Calu3 (cell line): ENCODE data around the gene MCTP1. TPM values are rescaled to one million over a fixed set of nuclear protein-coding genes. Genes with fewer than 3 reads are reported as not detected.

Experiments used
- BruUV-seq: library from RNA; stranded (reverse); fragments of 400-500 nt; replicated peaks from 2 replicates; lab custom pipeline; 2021; lab: Mats Ljungman, UMichigan
- CTCF ChIA-PET: fragments of 300-600 bp; sonication (Branson Sonifier 250); formaldehyde crosslinking; loops from one replicate; lab custom pipeline; 2022; ENCODE audit warnings: antibody characterized with exemption; lab: Charles Lee
- DNase-seq: peaks from one replicate; pipeline ENCODE4 v3.0.0; 2022
- H3K27ac Mint-ChIP-seq: one replicate; pipeline ENCODE4 v1.8.0; 2022; ENCODE audit warnings: mixed read lengths; ENCODE audit not compliant: unreplicated experiment
- H3K27me3 Mint-ChIP-seq: one replicate; pipeline ENCODE4 v1.8.0; 2022; ENCODE audit warnings: mixed read lengths; ENCODE audit not compliant: unreplicated experiment
- H3K36me3 Mint-ChIP-seq: one replicate; pipeline ENCODE4 v1.8.0; 2022; ENCODE audit warnings: mild to moderate bottlenecking, moderate library complexity, mixed read lengths; ENCODE audit not compliant: insufficient read depth, unreplicated experiment
- H3K4me1 Mint-ChIP-seq: one replicate; pipeline ENCODE4 v1.8.0; 2022; ENCODE audit warnings: mild to moderate bottlenecking, low read depth, mixed read lengths; ENCODE audit not compliant: unreplicated experiment
- H3K4me3 Mint-ChIP-seq: one replicate; pipeline ENCODE4 v1.8.0; 2022; ENCODE audit warnings: mild to moderate bottlenecking, low read depth, moderate library complexity, mixed read lengths; ENCODE audit not compliant: unreplicated experiment
- H3K9me3 Mint-ChIP-seq: one replicate; pipeline ENCODE4 v1.8.0; 2022; ENCODE audit warnings: low read depth, mixed read lengths; ENCODE audit not compliant: unreplicated experiment
- intact Hi-C: fragments of 100-400 bp; cut with micrococcal nuclease; formaldehyde crosslinking; loops from one replicate; pipeline ENCODE4 v1.10.0; 2022; ENCODE audit not compliant: unreplicated experiment
- total RNA-seq: library from RNA; stranded (reverse); gene quantifications from 2 replicates; pipeline ENCODE4 v1.2.3, GENCODE V29; 2022
- TF ChIP-seq, protein P1 (sequence below): fragments of 200-600 bp; IDR thresholded peaks from one replicate; pipeline ENCODE4 v1.8.0; 2022; ENCODE audit warnings: antibody characterized with exemption; ENCODE audit not compliant: unreplicated experiment

Gene MCTP1
- total RNA-seq, 1 experiment from 2014 or later, result 28.4 TPM

DNA sequence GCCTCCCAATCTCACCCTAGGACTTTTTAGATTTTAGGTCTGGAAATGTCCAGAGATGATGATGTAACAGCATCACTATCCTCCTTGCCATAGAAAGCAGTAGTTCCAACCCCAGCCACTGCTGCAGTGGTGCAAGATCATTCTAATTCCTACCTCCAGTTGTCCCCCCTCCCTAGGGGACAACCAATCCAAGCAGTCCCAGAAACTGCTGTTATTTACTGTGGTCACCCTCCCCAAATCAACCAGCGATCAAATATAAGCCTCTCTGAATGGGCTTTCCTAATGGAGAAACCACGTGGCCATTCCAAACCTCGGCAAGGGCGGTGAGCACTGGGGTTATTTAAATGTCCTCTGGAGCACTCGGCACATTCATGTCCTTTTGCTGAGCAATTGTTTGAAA, 506.6 kb downstream of the MCTP1 start:
- H3K27me3 Mint-ChIP-seq, result no peaks in the 10 kb centered on the region
- TF ChIP-seq, protein P1, sequence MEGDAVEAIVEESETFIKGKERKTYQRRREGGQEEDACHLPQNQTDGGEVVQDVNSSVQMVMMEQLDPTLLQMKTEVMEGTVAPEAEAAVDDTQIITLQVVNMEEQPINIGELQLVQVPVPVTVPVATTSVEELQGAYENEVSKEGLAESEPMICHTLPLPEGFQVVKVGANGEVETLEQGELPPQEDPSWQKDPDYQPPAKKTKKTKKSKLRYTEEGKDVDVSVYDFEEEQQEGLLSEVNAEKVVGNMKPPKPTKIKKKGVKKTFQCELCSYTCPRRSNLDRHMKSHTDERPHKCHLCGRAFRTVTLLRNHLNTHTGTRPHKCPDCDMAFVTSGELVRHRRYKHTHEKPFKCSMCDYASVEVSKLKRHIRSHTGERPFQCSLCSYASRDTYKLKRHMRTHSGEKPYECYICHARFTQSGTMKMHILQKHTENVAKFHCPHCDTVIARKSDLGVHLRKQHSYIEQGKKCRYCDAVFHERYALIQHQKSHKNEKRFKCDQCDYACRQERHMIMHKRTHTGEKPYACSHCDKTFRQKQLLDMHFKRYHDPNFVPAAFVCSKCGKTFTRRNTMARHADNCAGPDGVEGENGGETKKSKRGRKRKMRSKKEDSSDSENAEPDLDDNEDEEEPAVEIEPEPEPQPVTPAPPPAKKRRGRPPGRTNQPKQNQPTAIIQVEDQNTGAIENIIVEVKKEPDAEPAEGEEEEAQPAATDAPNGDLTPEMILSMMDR, result no peak
- intact Hi-C loops, result no loop called here
- no peak overlapping the region for H3K4me3 Mint-ChIP-seq
- CTCF ChIA-PET, result no interaction called here
- no peak for DNase-seq
- BruUV-seq, result no TSS peak
- H3K9me3 Mint-ChIP-seq, result no peaks in the 10 kb centered on the region
- no peaks in the 10 kb centered on the region for H3K4me1 Mint-ChIP-seq
- H3K36me3 Mint-ChIP-seq, result no peaks in the 10 kb centered on the region
- no peak overlapping the region for H3K27ac Mint-ChIP-seq

DNA sequence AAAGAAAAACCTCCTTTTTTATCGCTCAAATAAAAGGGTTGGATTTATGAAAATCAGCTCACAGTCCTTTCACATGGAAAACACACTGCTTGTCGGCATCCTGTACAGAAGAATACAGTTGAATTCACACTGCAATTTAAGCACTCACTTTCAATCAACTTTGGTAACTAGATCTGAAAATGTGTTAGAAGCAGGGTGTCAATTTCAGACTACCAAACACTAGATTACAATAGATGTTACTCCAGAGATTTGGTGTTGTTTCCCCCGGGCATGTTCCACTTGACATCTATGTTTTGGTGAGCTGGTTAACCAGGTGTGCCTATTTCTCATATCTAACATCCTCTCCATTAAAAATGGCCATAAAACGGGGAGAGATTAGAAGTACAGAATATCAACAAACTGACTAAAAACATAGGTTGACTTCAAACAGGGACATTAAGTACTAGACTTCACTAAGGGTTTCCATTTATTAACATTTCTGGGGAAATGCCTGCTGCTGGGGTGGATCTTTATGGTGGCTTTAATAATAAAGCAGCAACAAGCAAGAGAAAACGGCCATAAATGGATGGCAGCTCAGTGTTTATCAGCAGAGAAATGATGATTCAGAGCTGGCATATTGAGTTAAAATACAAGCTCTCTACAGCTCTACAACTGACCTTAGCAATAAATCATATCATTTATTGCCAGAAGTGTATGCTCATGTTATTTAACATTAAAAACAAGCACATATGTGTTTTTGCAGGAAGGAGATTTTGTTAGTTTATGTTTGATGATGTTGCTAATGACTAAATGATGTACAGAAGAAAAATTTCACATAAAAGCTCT, 507.6 kb downstream of the MCTP1 start:
- intact Hi-C loops, result no loop called here
- CTCF ChIA-PET, result interaction anchor here (0.6 kb wide), 1 partner anchor 160 kb away, joined by 5 read pairs; no protein-coding TSS in a partner anchor
- TF ChIP-seq, protein P1, result no peak
- H3K27ac Mint-ChIP-seq, result no peak overlapping the region
- no peaks in the 10 kb centered on the region for H3K36me3 Mint-ChIP-seq
- H3K4me1 Mint-ChIP-seq, result no peaks in the 10 kb centered on the region
- H3K4me3 Mint-ChIP-seq, result no peak overlapping the region
- no peaks in the 10 kb centered on the region for H3K27me3 Mint-ChIP-seq
- DNase-seq, result no peak
- no TSS peak for BruUV-seq
- H3K9me3 Mint-ChIP-seq, result no peaks in the 10 kb centered on the region

DNA sequence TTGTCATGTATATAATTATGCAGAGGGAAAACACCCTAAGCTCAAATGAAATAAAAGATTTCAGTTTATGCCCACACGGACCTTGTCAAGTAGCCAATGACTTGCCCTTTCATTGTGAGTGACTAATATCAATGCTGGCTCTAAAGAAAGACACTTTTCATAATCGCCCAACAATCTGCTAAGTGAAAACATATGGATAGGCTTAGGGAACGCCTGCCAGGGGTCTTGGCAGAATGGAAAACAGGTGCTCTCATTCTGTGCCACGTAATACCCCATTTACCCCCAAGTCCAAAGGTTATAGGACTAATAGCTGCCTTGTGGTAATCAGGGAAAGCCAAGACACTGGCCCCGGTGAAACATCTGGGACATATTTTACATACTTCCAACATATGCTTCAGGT, 508.7 kb downstream of the MCTP1 start:
- Mint-ChIP-seq H3K9me3 (no peaks in the 10 kb centered on the region), H3K36me3 (no peaks in the 10 kb centered on the region), H3K4me1 (no peaks in the 10 kb centered on the region), H3K27me3 (no peaks in the 10 kb centered on the region), H3K4me3 (no peak overlapping the region), H3K27ac (no peak overlapping the region)
- intact Hi-C loops, result no loop called here
- TF ChIP-seq, protein P1, result no peak
- BruUV-seq, result no TSS peak
- no peak for DNase-seq
- CTCF ChIA-PET, result interaction anchor here (0.6 kb wide), 1 partner anchor 983 kb away, joined by 5 read pairs; no protein-coding TSS in a partner anchor

DNA sequence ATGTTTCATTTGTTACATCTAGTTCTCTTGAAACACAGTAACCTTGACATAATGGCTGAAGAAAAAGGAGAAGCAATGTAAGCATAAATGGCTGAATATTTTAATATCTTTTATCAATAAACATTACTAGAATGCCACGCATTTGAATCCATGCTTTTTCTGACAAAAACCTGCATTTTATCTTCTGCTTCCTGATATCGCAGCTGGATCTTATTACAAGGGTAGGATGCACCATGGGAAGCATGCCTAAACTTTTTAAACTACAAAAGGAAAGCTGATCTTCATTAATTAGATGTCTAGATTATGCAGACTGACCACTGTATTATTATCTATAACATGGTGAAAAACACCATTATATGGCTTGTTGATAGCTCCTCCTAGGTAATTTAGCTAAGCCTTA, 509.8 kb downstream of the MCTP1 start:
- no peak overlapping the region for H3K27ac Mint-ChIP-seq
- no peak overlapping the region for H3K4me3 Mint-ChIP-seq
- no peaks in the 10 kb centered on the region for H3K27me3 Mint-ChIP-seq
- no TSS peak for BruUV-seq
- TF ChIP-seq, protein P1, result no peak
- CTCF ChIA-PET, result no interaction called here
- H3K9me3 Mint-ChIP-seq, result no peaks in the 10 kb centered on the region
- no peaks in the 10 kb centered on the region for H3K4me1 Mint-ChIP-seq
- no peak for DNase-seq
- intact Hi-C loops, result no loop called here
- no peaks in the 10 kb centered on the region for H3K36me3 Mint-ChIP-seq
